ENCODE results near the gene CDC73.

DNA sequence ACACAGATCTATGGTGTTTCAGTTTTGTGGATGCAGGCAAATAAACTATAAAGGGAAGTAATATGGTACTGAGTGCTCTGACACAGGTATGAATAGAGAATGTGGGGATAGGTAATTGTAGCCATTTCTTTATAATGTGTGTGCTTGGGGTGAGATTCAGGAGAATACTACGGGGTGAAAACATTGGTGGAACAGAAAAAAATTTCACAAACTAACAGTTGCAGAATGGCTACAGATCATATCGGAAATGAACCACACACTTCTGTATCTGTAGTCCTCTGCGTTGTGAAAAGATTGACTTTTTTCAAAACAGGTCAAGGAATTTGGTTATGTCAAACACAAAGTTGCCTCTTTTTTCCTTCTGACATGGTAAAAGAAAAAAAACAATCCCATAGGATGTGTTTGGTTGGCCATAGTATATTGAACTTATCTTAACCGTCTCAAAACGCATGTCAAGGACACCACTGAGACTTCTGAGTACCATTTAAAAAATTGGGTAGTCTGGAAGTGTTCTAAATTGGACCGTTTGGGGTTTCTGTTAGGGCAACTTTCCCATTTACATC, 1.1 kb upstream of the CDC73 start:
- TF ChIP-seq, protein P1, sequence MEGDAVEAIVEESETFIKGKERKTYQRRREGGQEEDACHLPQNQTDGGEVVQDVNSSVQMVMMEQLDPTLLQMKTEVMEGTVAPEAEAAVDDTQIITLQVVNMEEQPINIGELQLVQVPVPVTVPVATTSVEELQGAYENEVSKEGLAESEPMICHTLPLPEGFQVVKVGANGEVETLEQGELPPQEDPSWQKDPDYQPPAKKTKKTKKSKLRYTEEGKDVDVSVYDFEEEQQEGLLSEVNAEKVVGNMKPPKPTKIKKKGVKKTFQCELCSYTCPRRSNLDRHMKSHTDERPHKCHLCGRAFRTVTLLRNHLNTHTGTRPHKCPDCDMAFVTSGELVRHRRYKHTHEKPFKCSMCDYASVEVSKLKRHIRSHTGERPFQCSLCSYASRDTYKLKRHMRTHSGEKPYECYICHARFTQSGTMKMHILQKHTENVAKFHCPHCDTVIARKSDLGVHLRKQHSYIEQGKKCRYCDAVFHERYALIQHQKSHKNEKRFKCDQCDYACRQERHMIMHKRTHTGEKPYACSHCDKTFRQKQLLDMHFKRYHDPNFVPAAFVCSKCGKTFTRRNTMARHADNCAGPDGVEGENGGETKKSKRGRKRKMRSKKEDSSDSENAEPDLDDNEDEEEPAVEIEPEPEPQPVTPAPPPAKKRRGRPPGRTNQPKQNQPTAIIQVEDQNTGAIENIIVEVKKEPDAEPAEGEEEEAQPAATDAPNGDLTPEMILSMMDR (IDR thresholded peaks at IDR 0.05): no peak
- no peak for TF ChIP-seq POLR2A (IDR thresholded peaks at IDR 0.05)

All from testis (tissue), 2 donors.